ENCODE results near the gene FLT3.
"Not testable (repeated sequence)": the region's sequence is repeated elsewhere in the genome, so short reads cannot be mapped to it uniquely, and the experiment has no call there.

FLT3 gene

GRCh38 chr13:28100150-28101121, at the start of gene FLT3:
FLT3 (minus strand) TSS chr13:28100576; CDS start chr13:28100510, 66 bp downstream.
- Histone ChIP-seq H3K4me3 (ENCODE audit: low read depth in 1 of 2, low read length in 2 of 2) (peak within 1 kb of the TSS in 1 of 2 donors; percentile 18), H3K27me3 (ENCODE audit: control insufficient read depth in 1 of 2, insufficient read depth in 2 of 2, low read length in 2 of 2) (peaks cover 15 to 19% of the 10 kb centered on the region in 2 donors), H3K36me3 (ENCODE audit: insufficient read depth, low read length) (no peaks in the 10 kb centered on the region), H3K27ac (ENCODE audit: low read depth, low read length) (no peak within 1 kb of the TSS), H3K4me1 (ENCODE audit: insufficient read depth, low read length) (no peaks in the 10 kb centered on the region), H3K9me3 (ENCODE audit: low read length) (no peaks in the 10 kb centered on the region), H3K9ac (ENCODE audit: low read length) (no peak within 1 kb of the TSS)

GRCh38 chr13:28147495-28147894, 47.1 kb upstream of the FLT3 start:
- no peaks in the 10 kb centered on the region for H3K36me3 ChIP-seq (ENCODE audit: insufficient read depth, low read length)
- H3K27me3 ChIP-seq (ENCODE audit: control insufficient read depth in 1 of 2, insufficient read depth in 2 of 2, low read length in 2 of 2): no peaks in the 10 kb centered on the region
- no peak overlapping the region for H3K27ac ChIP-seq (ENCODE audit: low read depth, low read length)
- H3K9me3 ChIP-seq (ENCODE audit: low read length): no peaks in the 10 kb centered on the region
- H3K4me3 ChIP-seq (ENCODE audit: low read depth in 1 of 2, low read length in 2 of 2): no peak overlapping the region
- H3K4me1 ChIP-seq (ENCODE audit: insufficient read depth, low read length): peaks cover 9% of the 10 kb centered on the region
- H3K9ac ChIP-seq (ENCODE audit: low read length): no peak overlapping the region

DNA sequence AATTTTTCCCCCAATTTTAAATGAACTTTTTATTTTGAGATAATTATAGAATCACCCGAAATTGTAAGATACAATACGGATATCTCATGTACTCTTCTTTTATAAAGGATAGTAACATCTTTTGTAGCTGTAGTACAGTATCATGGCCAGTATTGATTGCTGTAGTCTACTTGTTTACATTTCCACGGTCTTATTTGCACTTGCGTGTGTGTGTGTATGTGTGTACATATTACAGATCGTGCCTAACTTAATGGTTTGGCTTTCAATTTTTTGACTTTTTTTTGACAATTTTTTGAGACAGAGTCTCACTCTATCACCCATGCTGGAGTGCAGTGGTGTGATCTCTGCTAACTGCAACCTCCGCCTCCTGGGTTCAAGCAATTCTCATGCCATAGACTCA, 44.7 kb upstream of the FLT3 start:
- H3K36me3 ChIP-seq (ENCODE audit: insufficient read depth, low read length): no peaks in the 10 kb centered on the region
- H3K9me3 ChIP-seq (ENCODE audit: low read length): no peaks in the 10 kb centered on the region
- no peak overlapping the region for H3K4me3 ChIP-seq (ENCODE audit: low read depth in 1 of 2, low read length in 2 of 2)
- no peaks in the 10 kb centered on the region for H3K27me3 ChIP-seq (ENCODE audit: control insufficient read depth in 1 of 2, insufficient read depth in 2 of 2, low read length in 2 of 2)
- peaks cover 26% of the 10 kb centered on the region for H3K4me1 ChIP-seq (ENCODE audit: insufficient read depth, low read length)
- no peak overlapping the region for H3K27ac ChIP-seq (ENCODE audit: low read depth, low read length)
- no peak overlapping the region for H3K9ac ChIP-seq (ENCODE audit: low read length)

DNA sequence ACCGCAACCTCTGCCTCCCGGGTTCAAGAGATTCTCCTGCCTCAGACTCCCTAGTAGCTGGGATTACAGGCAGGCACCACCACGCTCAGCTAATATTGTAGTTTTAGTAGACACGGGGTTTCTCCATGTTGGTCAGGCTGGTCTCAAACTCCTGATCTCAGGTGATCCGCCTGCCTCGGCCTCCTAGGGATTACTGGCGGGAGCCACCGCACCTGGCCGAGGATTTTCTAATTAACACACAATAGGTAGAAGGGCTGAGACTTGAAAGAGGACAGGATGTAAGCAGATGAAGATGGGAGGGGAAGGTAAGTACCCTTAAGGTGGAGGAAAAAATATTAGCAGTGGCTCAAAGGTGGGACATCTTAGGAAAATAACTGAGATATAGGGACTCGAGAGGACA, 41.2 kb upstream of the FLT3 start:
- not testable (repeated sequence) for H3K9me3 ChIP-seq (ENCODE audit: low read length); H3K27me3 ChIP-seq (ENCODE audit: control insufficient read depth in 1 of 2, insufficient read depth in 2 of 2, low read length in 2 of 2); H3K4me3 ChIP-seq (ENCODE audit: low read depth in 1 of 2, low read length in 2 of 2); H3K36me3 ChIP-seq (ENCODE audit: insufficient read depth, low read length); H3K27ac ChIP-seq (ENCODE audit: low read depth, low read length); H3K9ac ChIP-seq (ENCODE audit: low read length)
- H3K4me1 ChIP-seq (ENCODE audit: insufficient read depth, low read length): peaks cover 36% of the 10 kb centered on the region

DNA sequence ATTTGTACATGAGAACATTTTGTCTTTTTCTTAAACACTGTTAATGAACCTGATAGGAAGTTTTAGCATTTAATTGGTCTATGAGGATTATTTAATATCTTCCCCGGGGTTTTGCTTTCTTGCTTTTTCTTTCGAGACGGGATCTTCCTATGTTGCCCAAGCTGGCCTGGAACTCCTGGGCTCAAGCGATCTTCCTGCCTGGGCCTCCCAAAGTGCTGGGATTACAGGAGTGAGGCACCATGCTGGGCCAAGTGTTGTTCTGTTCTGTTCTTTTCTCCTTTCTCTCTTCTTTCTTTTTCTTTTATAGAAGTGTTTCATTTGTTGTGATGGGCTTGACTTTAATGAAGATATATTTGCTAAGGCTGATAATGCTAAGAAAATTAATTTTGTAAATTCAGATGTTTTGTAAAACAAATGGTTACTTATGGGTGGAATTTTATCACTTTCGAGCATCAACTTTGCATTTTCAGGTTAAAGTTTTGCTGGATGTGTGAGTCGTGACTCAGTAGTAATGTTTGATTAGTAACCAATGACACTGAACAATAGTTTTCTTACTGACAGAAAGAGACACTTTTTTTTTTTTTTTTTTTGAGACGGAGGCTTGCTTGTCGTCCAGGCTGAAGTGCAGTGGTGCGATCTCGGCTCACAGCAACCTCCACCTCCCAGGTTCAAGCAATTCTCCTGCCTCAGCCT, 40.2 kb upstream of the FLT3 start:
- H3K9ac ChIP-seq (ENCODE audit: low read length): peak overlapping the region; percentile 74
- no peaks in the 10 kb centered on the region for H3K27me3 ChIP-seq (ENCODE audit: control insufficient read depth in 1 of 2, insufficient read depth in 2 of 2, low read length in 2 of 2)
- no peaks in the 10 kb centered on the region for H3K9me3 ChIP-seq (ENCODE audit: low read length)
- H3K4me1 ChIP-seq (ENCODE audit: insufficient read depth, low read length): peaks cover 36% of the 10 kb centered on the region
- no peak overlapping the region for H3K4me3 ChIP-seq (ENCODE audit: low read depth in 1 of 2, low read length in 2 of 2)
- no peak overlapping the region for H3K27ac ChIP-seq (ENCODE audit: low read depth, low read length)
- no peaks in the 10 kb centered on the region for H3K36me3 ChIP-seq (ENCODE audit: insufficient read depth, low read length)

DNA sequence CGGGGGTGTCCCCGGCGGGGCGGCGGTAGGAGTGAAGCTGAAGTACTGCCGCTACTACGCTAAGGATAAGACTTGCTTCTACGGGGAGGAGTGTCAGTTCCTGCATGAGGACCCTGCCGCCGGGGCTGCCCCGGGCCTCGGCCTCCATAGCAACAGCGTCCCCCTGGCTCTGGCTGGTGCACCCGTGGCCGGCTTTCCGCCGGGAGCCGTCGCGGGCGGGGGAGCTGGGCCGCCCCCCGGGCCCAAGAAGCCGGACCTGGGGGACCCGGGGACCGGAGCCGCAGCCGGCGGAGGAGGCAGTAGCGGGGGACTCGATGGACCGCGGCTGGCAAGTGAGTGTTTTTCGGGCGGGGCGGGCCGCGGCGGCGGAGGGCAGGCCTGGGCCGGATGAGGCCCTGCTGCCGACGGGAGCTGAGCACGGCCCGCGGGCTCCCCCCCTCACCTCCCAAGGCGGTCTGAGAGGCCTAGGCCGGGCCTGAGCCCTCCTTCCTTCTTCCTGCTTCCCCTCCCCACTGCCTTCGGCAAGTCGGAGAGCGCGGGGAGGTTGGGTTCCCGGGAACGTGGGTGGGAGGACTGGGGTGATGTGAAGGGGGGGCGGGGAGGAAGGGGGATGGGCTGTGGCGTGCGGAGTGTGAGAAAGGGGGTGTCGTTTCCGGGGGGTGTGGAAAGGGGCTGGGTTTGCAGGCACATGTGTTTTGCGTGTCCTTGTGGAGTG, 38.5 kb upstream of the FLT3 start:
- H3K27me3 ChIP-seq (ENCODE audit: control insufficient read depth in 1 of 2, insufficient read depth in 2 of 2, low read length in 2 of 2): no peaks in the 10 kb centered on the region
- no peaks in the 10 kb centered on the region for H3K36me3 ChIP-seq (ENCODE audit: insufficient read depth, low read length)
- H3K27ac ChIP-seq (ENCODE audit: low read depth, low read length): peak overlapping the region; percentile 98
- peaks cover 36% of the 10 kb centered on the region for H3K4me1 ChIP-seq (ENCODE audit: insufficient read depth, low read length)
- H3K9ac ChIP-seq (ENCODE audit: low read length): peak overlapping the region; percentile 65
- H3K4me3 ChIP-seq (ENCODE audit: low read depth in 1 of 2, low read length in 2 of 2): peak overlapping the region; percentile 91 to 99
- no peaks in the 10 kb centered on the region for H3K9me3 ChIP-seq (ENCODE audit: low read length)

DNA sequence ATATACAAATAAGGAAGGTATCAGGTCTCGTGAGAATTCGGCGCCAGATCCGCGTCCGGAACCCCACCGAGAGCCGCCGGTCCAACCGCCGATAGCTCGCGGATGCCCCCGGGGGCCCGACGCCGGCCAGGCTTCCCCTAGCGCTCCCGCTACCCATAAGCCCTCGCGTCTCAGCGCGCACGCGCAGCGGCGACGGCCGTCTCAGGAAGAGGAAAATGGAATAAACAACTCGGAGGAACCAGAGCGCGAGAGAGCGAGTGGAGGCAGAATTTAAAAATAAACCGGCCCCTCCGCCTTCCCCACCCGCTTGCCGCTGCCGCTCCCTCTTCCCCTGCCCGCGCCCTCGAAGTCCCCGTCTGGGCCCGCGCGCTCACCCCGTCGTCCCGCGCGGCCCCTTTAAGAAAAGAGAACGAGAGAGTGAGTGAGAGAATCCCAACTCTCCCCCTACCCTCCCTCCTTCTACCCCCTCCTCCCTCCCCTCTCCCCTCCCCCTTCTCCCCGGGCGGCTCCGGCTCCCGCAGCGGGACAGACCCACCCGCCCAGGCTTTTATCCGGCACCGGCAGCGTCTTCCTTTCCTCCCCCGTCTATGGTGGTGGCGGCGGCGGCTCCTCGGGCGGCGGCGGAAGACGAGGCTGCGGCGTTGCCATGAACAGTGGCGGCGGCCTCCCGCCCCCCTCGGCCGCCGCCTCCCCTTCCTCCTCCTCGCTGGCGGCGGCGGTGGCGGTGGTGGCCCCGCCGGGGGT, 37.8 kb upstream of the FLT3 start, which contains the start of gene PAN3:
Gene PAN3, plus strand, starts transcription at position 534 of the 744 bp plus-strand sequence. Its CDS starts 113 bp downstream, at position 647.
- peaks cover 36% of the 10 kb centered on the region for H3K4me1 ChIP-seq (ENCODE audit: insufficient read depth, low read length)
- H3K27ac ChIP-seq (ENCODE audit: low read depth, low read length): peak within 1 kb of the TSS; percentile 98
- peak within 1 kb of the TSS; percentile 65 for H3K9ac ChIP-seq (ENCODE audit: low read length)
- no peaks in the 10 kb centered on the region for H3K36me3 ChIP-seq (ENCODE audit: insufficient read depth, low read length)
- peak within 1 kb of the TSS; percentile 91 to 99 for H3K4me3 ChIP-seq (ENCODE audit: low read depth in 1 of 2, low read length in 2 of 2)
- H3K27me3 ChIP-seq (ENCODE audit: control insufficient read depth in 1 of 2, insufficient read depth in 2 of 2, low read length in 2 of 2): no peaks in the 10 kb centered on the region
- no peaks in the 10 kb centered on the region for H3K9me3 ChIP-seq (ENCODE audit: low read length)

GRCh38 chr13:28137596-28137995, 37.2 kb upstream of the FLT3 start:
- H3K4me3 ChIP-seq (ENCODE audit: low read depth in 1 of 2, low read length in 2 of 2): peak overlapping the region; percentile 91 to 99
- peak overlapping the region; percentile 98 for H3K27ac ChIP-seq (ENCODE audit: low read depth, low read length)
- no peaks in the 10 kb centered on the region for H3K9me3 ChIP-seq (ENCODE audit: low read length)
- H3K9ac ChIP-seq (ENCODE audit: low read length): peak overlapping the region; percentile 58
- H3K4me1 ChIP-seq (ENCODE audit: insufficient read depth, low read length): peaks cover 32% of the 10 kb centered on the region
- H3K27me3 ChIP-seq (ENCODE audit: control insufficient read depth in 1 of 2, insufficient read depth in 2 of 2, low read length in 2 of 2): no peaks in the 10 kb centered on the region
- no peaks in the 10 kb centered on the region for H3K36me3 ChIP-seq (ENCODE audit: insufficient read depth, low read length)

DNA sequence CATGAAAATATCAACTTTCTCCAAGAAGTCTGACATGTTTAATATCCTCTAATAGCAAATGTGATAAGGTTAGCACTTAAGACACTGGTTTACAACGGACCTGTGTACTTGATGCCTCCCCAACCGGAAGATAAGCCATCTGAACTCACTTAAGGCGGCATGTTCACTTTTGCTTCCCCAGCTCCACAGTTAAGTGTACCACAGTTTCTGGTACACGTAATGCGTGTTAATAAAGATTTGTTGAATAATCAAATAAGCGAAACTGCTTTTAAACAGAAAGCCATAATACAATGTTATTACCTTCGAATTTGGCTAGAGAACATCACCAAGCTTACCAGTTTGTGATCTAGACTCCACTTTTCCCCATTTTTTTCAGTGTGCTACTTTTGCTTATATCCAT, 36.5 kb upstream of the FLT3 start:
- no peak overlapping the region for H3K27ac ChIP-seq (ENCODE audit: low read depth, low read length)
- H3K27me3 ChIP-seq (ENCODE audit: control insufficient read depth in 1 of 2, insufficient read depth in 2 of 2, low read length in 2 of 2): no peaks in the 10 kb centered on the region
- H3K4me1 ChIP-seq (ENCODE audit: insufficient read depth, low read length): peaks cover 28% of the 10 kb centered on the region
- no peaks in the 10 kb centered on the region for H3K9me3 ChIP-seq (ENCODE audit: low read length)
- H3K36me3 ChIP-seq (ENCODE audit: insufficient read depth, low read length): no peaks in the 10 kb centered on the region
- H3K9ac ChIP-seq (ENCODE audit: low read length): peak overlapping the region; percentile 58
- H3K4me3 ChIP-seq (ENCODE audit: low read depth in 1 of 2, low read length in 2 of 2): peak overlapping the region in 1 of 2 donors; percentile 91

DNA sequence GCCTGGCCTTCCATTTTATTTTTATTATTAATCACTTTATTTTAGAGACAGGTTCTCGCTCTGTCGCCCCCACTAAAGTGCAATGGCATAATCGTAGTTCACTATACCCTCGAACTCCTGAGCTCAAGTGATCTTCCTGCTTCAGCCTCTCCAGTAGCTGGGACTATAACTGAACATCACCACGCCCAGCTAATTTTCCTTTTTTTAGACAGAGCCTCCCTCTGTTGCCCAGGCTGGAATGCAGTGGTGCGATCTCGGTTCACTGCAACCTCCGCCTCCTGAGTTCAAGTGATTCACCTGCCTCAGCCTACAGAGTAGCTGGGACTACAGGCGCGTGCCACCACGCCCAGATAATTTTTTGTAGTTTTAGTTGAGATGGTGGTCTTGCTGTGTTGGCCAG, 31.3 kb upstream of the FLT3 start:
- Histone ChIP-seq H3K36me3 (ENCODE audit: insufficient read depth, low read length) (no peaks in the 10 kb centered on the region), H3K4me3 (ENCODE audit: low read depth in 1 of 2, low read length in 2 of 2) (no peak overlapping the region), H3K4me1 (ENCODE audit: insufficient read depth, low read length) (peaks cover 1% of the 10 kb centered on the region), H3K9ac (ENCODE audit: low read length) (no peak overlapping the region), H3K27ac (ENCODE audit: low read depth, low read length) (no peak overlapping the region), H3K27me3 (ENCODE audit: control insufficient read depth in 1 of 2, insufficient read depth in 2 of 2, low read length in 2 of 2) (no peaks in the 10 kb centered on the region), H3K9me3 (ENCODE audit: low read length) (no peaks in the 10 kb centered on the region)
